ENCODE data around the gene VSIR. TPM values are rescaled to one million over a fixed set of nuclear protein-coding genes. Genes with fewer than 3 reads are reported as not detected.

VSIR gene
- total RNA-seq, 1 experiment from 2014 or later: 1.6 TPM

Other genes starting within 250 kb of the VSIR start
- 0.10 and 0.12 TPM in 2 replicates for gene C10orf105, start 53.7 kb downstream of the VSIR start, total RNA-seq (2014; rRNA removed; shearing (Covaris generic))
- 304 and 324 TPM in 2 replicates for gene PSAP, start 77.7 kb upstream of the VSIR start, total RNA-seq (2014; rRNA removed; shearing (Covaris generic))
- gene CHST3, start 190.9 kb upstream of the VSIR start, total RNA-seq (2014; rRNA removed; shearing (Covaris generic)): 9.4 and 14.5 TPM in 2 replicates

Data from RPMI7951 (cell line).